DMS153 treated with DMSO at 0.1 percent for 48 hours (cell line): ENCODE measurements around the gene ZNF445.
"Not testable (repeated sequence)": the region's sequence is repeated elsewhere in the genome, so short reads cannot be mapped to it uniquely, and the experiment has no call there.

ENCODE experiments used
- DNase-seq: peaks from one replicate; lab custom pipeline; 2025; ENCODE audit not compliant: unreplicated experiment; lab: John Stamatoyannopoulos, UW

Gene ZNF445

GRCh38 chr3:44402548-44402947, 74.9 kb downstream of the ZNF445 start:
- DNase-seq = no peak

- no peak for DNase-seq
Measured at GRCh38 chr3:44400771-44401170, 76.7 kb downstream of the ZNF445 start.

- DNase-seq = no peak
Measured at GRCh38 chr3:44398853-44399252, 78.6 kb downstream of the ZNF445 start.

GRCh38 chr3:44398271-44398670, 79.2 kb downstream of the ZNF445 start:
- DNase-seq = not testable (repeated sequence)

- DNase-seq = no peak
Measured at GRCh38 chr3:44396200-44397171, 81.0 kb downstream of the ZNF445 start.

- no peak for DNase-seq
Measured at GRCh38 chr3:44395714-44396113, 81.8 kb downstream of the ZNF445 start.

GRCh38 chr3:44392489-44392888, 85.0 kb downstream of the ZNF445 start:
- no peak for DNase-seq

- DNase-seq = no peak
Measured at GRCh38 chr3:44387404-44387803, 90.1 kb downstream of the ZNF445 start.
